ENCODE measurements around the gene PLCE1. TPM values are rescaled to one million over a fixed set of nuclear protein-coding genes. Genes with fewer than 3 reads are reported as not detected.

The PLCE1 gene
- total RNA-seq, 1 donor from 2014 or later: 7.4 TPM

- H3K27ac Mint-ChIP-seq (ENCODE audit: unreplicated experiment): no peak overlapping the region
- no peaks in the 10 kb centered on the region for H3K36me3 Mint-ChIP-seq (ENCODE audit: unreplicated experiment)
- H3K4me1 Mint-ChIP-seq (ENCODE audit: unreplicated experiment): no peaks in the 10 kb centered on the region
- no peak for DNase-seq (ENCODE audit: extremely low spot score, unreplicated experiment)
- no peaks in the 10 kb centered on the region for H3K9me3 Mint-ChIP-seq (ENCODE audit: unreplicated experiment)
- H3K4me3 Mint-ChIP-seq (ENCODE audit: unreplicated experiment): no peak overlapping the region
- no peak for TF ChIP-seq CTCF (IDR thresholded peaks at IDR 0.05)
- no peaks in the 10 kb centered on the region for H3K27me3 Mint-ChIP-seq (ENCODE audit: unreplicated experiment)
These were observed 16.3 kb upstream of the PLCE1 start for GRCh38 chr10:93977442-93977841.

- no peaks in the 10 kb centered on the region for H3K4me1 Mint-ChIP-seq (ENCODE audit: unreplicated experiment)
- H3K27ac Mint-ChIP-seq (ENCODE audit: unreplicated experiment): no peak overlapping the region
- H3K36me3 Mint-ChIP-seq (ENCODE audit: unreplicated experiment): no peaks in the 10 kb centered on the region
- TF ChIP-seq CTCF (IDR thresholded peaks at IDR 0.05): no peak
- DNase-seq (ENCODE audit: extremely low spot score, unreplicated experiment): no peak
- no peak overlapping the region for H3K4me3 Mint-ChIP-seq (ENCODE audit: unreplicated experiment)
- no peaks in the 10 kb centered on the region for H3K9me3 Mint-ChIP-seq (ENCODE audit: unreplicated experiment)
- no peaks in the 10 kb centered on the region for H3K27me3 Mint-ChIP-seq (ENCODE audit: unreplicated experiment)
These were observed 13.2 kb upstream of the PLCE1 start for GRCh38 chr10:93980486-93980885.

GRCh38 chr10:93991114-93991513 lies 2.6 kb upstream of the PLCE1 start:
- no peak for TF ChIP-seq CTCF (IDR thresholded peaks at IDR 0.05)
- Mint-ChIP-seq H3K36me3 (ENCODE audit: unreplicated experiment) (no peaks in the 10 kb centered on the region), H3K4me1 (ENCODE audit: unreplicated experiment) (peaks cover 47% of the 10 kb centered on the region), H3K27ac (ENCODE audit: unreplicated experiment) (peak overlapping the region; percentile 33), H3K27me3 (ENCODE audit: unreplicated experiment) (peaks cover 4% of the 10 kb centered on the region), H3K4me3 (ENCODE audit: unreplicated experiment) (no peak overlapping the region), H3K9me3 (ENCODE audit: unreplicated experiment) (no peaks in the 10 kb centered on the region)
- no peak for DNase-seq (ENCODE audit: extremely low spot score, unreplicated experiment)

- Mint-ChIP-seq H3K9me3 (ENCODE audit: unreplicated experiment) (no peaks in the 10 kb centered on the region), H3K27me3 (ENCODE audit: unreplicated experiment) (peaks cover 4% of the 10 kb centered on the region), H3K27ac (ENCODE audit: unreplicated experiment) (peak overlapping the region; percentile 79), H3K36me3 (ENCODE audit: unreplicated experiment) (no peaks in the 10 kb centered on the region), H3K4me3 (ENCODE audit: unreplicated experiment) (peak overlapping the region; percentile 40), H3K4me1 (ENCODE audit: unreplicated experiment) (peaks cover 48% of the 10 kb centered on the region)
- TF ChIP-seq CTCF (IDR thresholded peaks at IDR 0.05): no peak
- DNase-seq (ENCODE audit: extremely low spot score, unreplicated experiment): no peak
These were observed 2.0 kb upstream of the PLCE1 start for GRCh38 chr10:93991596-93992284.

- H3K4me1 Mint-ChIP-seq (ENCODE audit: unreplicated experiment): peaks cover 48% of the 10 kb centered on the region
- TF ChIP-seq CTCF (IDR thresholded peaks at IDR 0.05): peak; percentile 50
- H3K9me3 Mint-ChIP-seq (ENCODE audit: unreplicated experiment): no peaks in the 10 kb centered on the region
- H3K4me3 Mint-ChIP-seq (ENCODE audit: unreplicated experiment): peak overlapping the region; percentile 66
- H3K27ac Mint-ChIP-seq (ENCODE audit: unreplicated experiment): peak overlapping the region; percentile 68
- no peak for DNase-seq (ENCODE audit: extremely low spot score, unreplicated experiment)
- H3K36me3 Mint-ChIP-seq (ENCODE audit: unreplicated experiment): no peaks in the 10 kb centered on the region
- H3K27me3 Mint-ChIP-seq (ENCODE audit: unreplicated experiment): peaks cover 4% of the 10 kb centered on the region
These were observed 1.2 kb upstream of the PLCE1 start for GRCh38 chr10:93992400-93993030.

Data from osteocyte (in vitro differentiated cells).